ENCODE measurements around the gene DEXI.

Gene DEXI

DNA sequence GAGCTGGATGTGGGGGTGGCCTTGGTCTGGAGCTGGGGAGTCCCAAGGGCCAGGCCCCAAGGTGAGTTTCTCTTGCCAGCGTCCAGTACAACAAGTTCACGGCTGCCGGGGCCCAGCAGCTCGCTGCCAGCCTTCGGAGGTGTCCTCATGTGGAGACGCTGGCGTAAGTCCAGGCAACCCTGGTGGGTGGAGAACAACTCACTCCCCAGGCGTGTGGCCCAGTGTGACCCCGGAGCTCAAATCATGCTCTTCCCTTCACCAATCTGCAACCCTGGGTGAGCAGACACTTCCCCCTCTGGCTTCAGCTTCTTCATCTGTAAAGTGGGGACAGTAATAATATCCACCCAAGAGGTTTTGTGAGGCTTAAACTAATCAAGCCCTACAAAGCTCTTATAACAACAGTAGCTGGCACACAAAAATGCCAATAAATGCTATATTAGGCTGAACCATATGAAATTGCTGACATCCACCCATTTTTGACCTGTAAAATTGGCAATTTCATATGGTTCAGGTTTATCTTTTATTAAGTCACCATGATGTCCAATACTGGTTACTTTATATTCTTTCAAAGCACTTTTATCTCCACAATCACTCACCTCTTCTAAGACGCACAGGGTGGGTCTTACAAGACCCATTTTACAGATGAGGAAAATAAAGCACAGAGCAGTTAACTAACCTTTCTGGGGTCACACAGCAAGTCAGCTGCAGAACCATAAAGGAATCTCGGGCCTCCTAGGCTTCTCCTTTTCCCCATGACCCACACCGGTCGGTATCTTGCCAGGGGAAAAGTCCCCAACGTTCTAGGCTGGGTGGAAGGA is 19.7 kb downstream of the DEXI start:
- peaks cover 15 to 34% (median 30%) of the 10 kb centered on the region in 3 donors for H3K36me3 ChIP-seq
- intact Hi-C loops (cut with DNase I; ENCODE audit: low total_unique reads) = loop anchor here (5.0 kb wide), 1 partner anchor 405 kb away; no protein-coding TSS in a partner anchor
- peaks cover 0 to 59% (median 44%) of the 10 kb centered on the region in 4 donors for H3K4me1 ChIP-seq
- H3K4me3 ChIP-seq = no peak overlapping the region
- TF ChIP-seq CTCF (IDR thresholded peaks at IDR 0.05) = no peak
- H3K9me3 ChIP-seq = no peaks in the 10 kb centered on the region
- H3K27me3 ChIP-seq = no peaks in the 10 kb centered on the region
- DNase-seq = peak; percentile 69 to 88
- H3K27ac ChIP-seq = peak overlapping the region; percentile 59 to 74

DNA sequence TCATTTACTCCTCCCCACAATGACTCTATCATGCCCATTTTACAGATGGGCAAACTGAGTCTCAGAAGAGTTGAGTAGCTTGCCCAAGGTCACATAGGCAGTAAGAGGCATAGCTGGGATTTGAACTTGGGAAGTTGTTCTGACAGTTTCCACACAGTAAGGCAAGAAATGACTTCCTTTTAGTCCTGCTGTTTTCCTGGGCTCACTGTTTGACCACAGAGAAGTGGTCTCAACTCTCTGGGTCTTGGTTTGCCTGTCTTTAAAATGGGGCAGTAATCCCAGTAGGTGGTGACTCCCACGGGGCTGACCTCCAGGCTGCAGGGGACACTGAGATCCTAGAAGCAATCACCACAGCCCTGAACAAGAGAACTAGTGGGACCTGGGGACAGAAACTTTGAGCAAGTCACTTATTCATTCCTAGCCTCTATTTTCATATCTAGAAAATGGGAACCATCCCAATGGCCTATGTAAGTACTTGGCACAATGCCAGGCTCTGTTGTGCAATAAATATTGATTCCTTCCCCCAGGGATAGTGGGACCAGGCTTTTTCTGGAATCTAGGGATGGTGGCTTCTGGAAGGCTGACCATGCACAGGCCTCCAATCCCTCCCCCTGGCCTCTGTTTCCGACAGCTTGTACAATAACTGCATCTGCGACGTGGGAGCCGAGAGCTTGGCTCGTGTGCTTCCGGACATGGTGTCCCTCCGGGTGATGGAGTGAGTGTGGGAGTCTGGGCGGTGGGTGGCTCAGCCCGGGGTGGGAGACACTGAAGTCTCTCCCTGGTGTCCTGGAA is 20.5 kb downstream of the DEXI start:
- intact Hi-C loops (cut with DNase I; ENCODE audit: low total_unique reads) = loop anchor here (5.0 kb wide), 1 partner anchor 404 kb away; no protein-coding TSS in a partner anchor
- no peaks in the 10 kb centered on the region for H3K9me3 ChIP-seq
- H3K27me3 ChIP-seq = no peaks in the 10 kb centered on the region
- no peak for TF ChIP-seq CTCF (IDR thresholded peaks at IDR 0.05)
- H3K4me3 ChIP-seq = no peak overlapping the region
- peak overlapping the region; percentile 59 to 74 for H3K27ac ChIP-seq
- H3K36me3 ChIP-seq = peaks cover 9 to 26% (median 22%) of the 10 kb centered on the region in 3 donors
- no peak for DNase-seq
- H3K4me1 ChIP-seq = peaks cover 0 to 59% (median 44%) of the 10 kb centered on the region in 4 donors

DNA sequence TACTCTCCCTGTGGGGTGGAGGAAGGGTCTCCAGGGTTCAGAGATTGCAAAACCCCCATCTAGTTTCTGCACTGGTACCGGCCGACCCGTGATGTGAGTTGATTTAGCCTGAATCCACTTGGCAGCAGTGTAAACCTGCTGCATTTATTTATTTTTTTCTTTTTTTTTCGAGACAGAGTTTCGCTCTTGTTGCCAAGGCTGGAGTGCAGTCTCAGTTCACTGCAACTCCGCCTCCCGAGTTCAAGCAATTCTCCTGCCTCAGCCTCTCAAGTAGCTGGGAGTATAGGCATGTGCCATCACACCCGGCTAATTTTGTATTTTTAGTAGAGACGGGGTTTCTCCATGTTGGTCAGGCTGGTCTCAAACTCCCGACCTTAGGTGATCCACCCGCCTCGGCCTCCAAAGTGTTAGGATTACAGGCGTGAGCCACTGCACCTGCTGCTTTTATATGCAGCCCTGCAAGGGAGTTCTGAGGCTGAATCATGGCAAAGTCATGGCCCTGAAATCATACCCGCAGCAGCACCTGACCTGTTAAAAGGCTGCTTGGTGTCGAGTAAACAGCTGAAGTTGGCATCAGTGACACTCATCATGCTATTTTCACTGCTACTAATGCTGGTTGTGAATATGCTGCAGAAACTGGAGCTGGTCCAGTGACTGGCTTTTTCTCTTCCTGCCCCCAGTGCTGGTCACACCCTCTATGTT is 21.4 kb downstream of the DEXI start:
- intact Hi-C loops (cut with DNase I; ENCODE audit: low total_unique reads) = loop anchor here (5.0 kb wide), 1 partner anchor 404 kb away; no protein-coding TSS in a partner anchor
- no peak for TF ChIP-seq CTCF (IDR thresholded peaks at IDR 0.05)
- H3K36me3 ChIP-seq = peaks cover 5 to 17% (median 14%) of the 10 kb centered on the region in 3 donors
- DNase-seq = no peak
- H3K4me3 ChIP-seq = no peak overlapping the region
- H3K9me3 ChIP-seq = no peaks in the 10 kb centered on the region
- H3K27ac ChIP-seq = peak overlapping the region in 1 of 2 donors; percentile 59
- peaks cover 0 to 59% (median 44%) of the 10 kb centered on the region in 4 donors for H3K4me1 ChIP-seq
- no peaks in the 10 kb centered on the region for H3K27me3 ChIP-seq

DNA sequence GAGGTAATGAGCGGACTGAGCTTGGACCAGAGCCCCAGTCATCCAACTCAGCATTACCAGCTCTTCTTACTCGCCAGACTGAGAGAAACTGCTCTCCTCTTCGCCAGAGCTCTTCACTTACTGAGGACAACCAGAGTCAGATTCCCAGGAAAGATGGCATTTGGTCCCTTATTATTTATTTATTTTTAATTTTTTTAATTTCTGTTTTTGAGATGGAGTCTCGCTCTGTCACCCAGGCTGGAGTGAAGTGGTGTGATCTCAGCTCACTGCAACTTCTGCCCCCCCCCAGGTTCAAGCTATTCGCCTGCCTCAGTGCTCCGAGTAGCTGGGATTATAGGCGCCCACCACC is 23.3 kb downstream of the DEXI start:
- H3K9me3 ChIP-seq = no peaks in the 10 kb centered on the region
- no peak for DNase-seq
- no peak overlapping the region for H3K4me3 ChIP-seq
- H3K36me3 ChIP-seq = no peaks in the 10 kb centered on the region
- H3K4me1 ChIP-seq = peaks cover 0 to 50% (median 38%) of the 10 kb centered on the region in 4 donors
- intact Hi-C loops (cut with DNase I; ENCODE audit: low total_unique reads) = loop anchor here (5.0 to 10.0 kb wide), 3 partner anchors 162 to 664 kb away; no protein-coding TSS in a partner anchor
- no peaks in the 10 kb centered on the region for H3K27me3 ChIP-seq
- H3K27ac ChIP-seq = no peak overlapping the region
- no peak for TF ChIP-seq CTCF (IDR thresholded peaks at IDR 0.05)

GRCh38 chr16:10918294-10919002 is 23.8 kb downstream of the DEXI start:
- H3K9me3 ChIP-seq = no peaks in the 10 kb centered on the region
- DNase-seq = peak; percentile 99
- H3K36me3 ChIP-seq = no peaks in the 10 kb centered on the region
- intact Hi-C loops (cut with DNase I; ENCODE audit: low total_unique reads) = loop anchor here (1.0 to 10.0 kb wide), 4 partner anchors 161 to 664 kb away; no protein-coding TSS in a partner anchor
- no peaks in the 10 kb centered on the region for H3K27me3 ChIP-seq
- H3K4me1 ChIP-seq = peaks cover 0 to 44% (median 34%) of the 10 kb centered on the region in 4 donors
- H3K27ac ChIP-seq = peak overlapping the region; percentile 52 to 56
- H3K4me3 ChIP-seq = peak overlapping the region in 1 of 2 donors; percentile 5
- TF ChIP-seq CTCF (IDR thresholded peaks at IDR 0.05) = peak; percentile 92 to 97
